HuH-7.5 (cell line): ENCODE measurements around the gene SERPINF2.
"Not testable (repeated sequence)": the region's sequence is repeated elsewhere in the genome, so short reads cannot be mapped to it uniquely, and the experiment has no call there.

Experiments used
- DNase-seq: peaks from one replicate; pipeline ENCODE4 v3.0.0; 2011; ENCODE audit warnings: low spot score

Gene SERPINF2

GRCh38 chr17:1792495-1793446 lies 50.1 kb downstream of the SERPINF2 start:
- no peak for DNase-seq

GRCh38 chr17:1793447-1793806 lies 50.8 kb downstream of the SERPINF2 start:
- DNase-seq, result no peak

GRCh38 chr17:1796800-1797199 lies 54.1 kb downstream of the SERPINF2 start:
- no peak for DNase-seq

- no peak for DNase-seq
Measured at GRCh38 chr17:1797323-1797722, 54.7 kb downstream of the SERPINF2 start.

- not testable (repeated sequence) for DNase-seq
Measured at GRCh38 chr17:1797846-1798245, 55.2 kb downstream of the SERPINF2 start.

GRCh38 chr17:1800240-1800639 lies 57.6 kb downstream of the SERPINF2 start:
- DNase-seq, result no peak

- no peak for DNase-seq
Measured at GRCh38 chr17:1800712-1801111, 58.0 kb downstream of the SERPINF2 start.

- no peak for DNase-seq
Measured at GRCh38 chr17:1802429-1802828, 59.8 kb downstream of the SERPINF2 start.

- DNase-seq, result no peak
Measured at GRCh38 chr17:1803280-1803679, 60.6 kb downstream of the SERPINF2 start.
